ENCODE data around the gene HELZ2. TPM values are rescaled to one million over a fixed set of nuclear protein-coding genes. Genes with fewer than 3 reads are reported as not detected.

HELZ2 gene
- total and polyA plus RNA-seq, 4 experiments from 2014 or later = 2.0 to 45.4 (median 23.0) TPM

- Mint-ChIP-seq H3K9me3 (no peaks in the 10 kb centered on the region), H3K4me3 (peak overlapping the region in 2 of 8 donors; percentile 17 to 25), H3K36me3 (no peaks in the 10 kb centered on the region), H3K27ac (peak overlapping the region in 1 of 7 donors; percentile 80), H3K4me1 (peaks cover 0 to 24% (median 6%) of the 10 kb centered on the region in 4 donors), H3K27me3 (peaks cover 0 to 3% of the 10 kb centered on the region in 2 donors)
- POLR2A ChIA-PET (ENCODE audit: partially characterized antibody) = interaction anchor here (1.0 to 6.6 kb wide), 17 partner anchors 7 to 530 kb away, joined by 3 to 84 read pairs (median 11); partner anchors contain the start of genes ARFRP1, GMEB2, PPDPF and RTEL1
- intact Hi-C loops (cut with micrococcal nuclease) = no loop called here
- H3K9me3 ChIP-seq (ENCODE audit: control insufficient read depth in 1 of 2, low read length in 2 of 2) = no peaks in the 10 kb centered on the region
- no peak overlapping the region for H3K27ac ChIP-seq (ENCODE audit: low read depth, low read length)
- no peaks in the 10 kb centered on the region for H3K27me3 ChIP-seq (ENCODE audit: insufficient read depth, low read length)
- CTCF ChIA-PET (ENCODE audit: partially characterized antibody) = interaction anchor here (0.5 to 3.9 kb wide), 8 partner anchors 15 to 437 kb away, joined by 3 to 33 read pairs (median 10); partner anchors contain the start of genes HELZ2 and TPD52L2
- DNase-seq = peak in 1 of 5 donors; percentile 35
- H3K36me3 ChIP-seq (ENCODE audit: insufficient read depth, low read length) = no peaks in the 10 kb centered on the region
- peaks cover 27% of the 10 kb centered on the region for H3K4me1 ChIP-seq (ENCODE audit: insufficient read depth, low read length)
- no peak overlapping the region for H3K4me3 ChIP-seq (ENCODE audit: low read length in 2 of 2)
These were observed 37.6 kb downstream of the HELZ2 start for GRCh38 chr20:63536241-63536977.

- CTCF ChIA-PET (ENCODE audit: partially characterized antibody) = no interaction called here
- intact Hi-C loops (cut with micrococcal nuclease) = no loop called here
- peaks cover 0 to 3% of the 10 kb centered on the region in 2 donors for H3K27me3 Mint-ChIP-seq
- POLR2A ChIA-PET (ENCODE audit: partially characterized antibody) = interaction anchor here (6.6 kb wide), 1 partner anchor 12 kb away, joined by 84 read pairs; the partner anchor contains the start of gene PPDPF
- DNase-seq = peak in 1 of 5 donors; percentile 51
- Histone ChIP-seq H3K4me3 (ENCODE audit: low read length in 2 of 2) (no peak overlapping the region), H3K36me3 (ENCODE audit: insufficient read depth, low read length) (no peaks in the 10 kb centered on the region), H3K27ac (ENCODE audit: low read depth, low read length) (no peak overlapping the region), H3K4me1 (ENCODE audit: insufficient read depth, low read length) (peaks cover 27% of the 10 kb centered on the region), H3K9me3 (ENCODE audit: control insufficient read depth in 1 of 2, low read length in 2 of 2) (no peaks in the 10 kb centered on the region), H3K27me3 (ENCODE audit: insufficient read depth, low read length) (no peaks in the 10 kb centered on the region)
- peaks cover 0 to 24% (median 6%) of the 10 kb centered on the region in 4 donors for H3K4me1 Mint-ChIP-seq
- H3K36me3 Mint-ChIP-seq = no peaks in the 10 kb centered on the region
- no peaks in the 10 kb centered on the region for H3K9me3 Mint-ChIP-seq
- H3K27ac Mint-ChIP-seq = peak overlapping the region in 1 of 7 donors; percentile 64
- no peak overlapping the region for H3K4me3 Mint-ChIP-seq
These were observed 39.0 kb downstream of the HELZ2 start for GRCh38 chr20:63534831-63535651.

- H3K4me3 ChIP-seq (ENCODE audit: low read length in 2 of 2) = no peak overlapping the region
- peaks cover 27% of the 10 kb centered on the region for H3K4me1 ChIP-seq (ENCODE audit: insufficient read depth, low read length)
- H3K27me3 Mint-ChIP-seq = peaks cover 0 to 3% of the 10 kb centered on the region in 2 donors
- no peaks in the 10 kb centered on the region for H3K36me3 ChIP-seq (ENCODE audit: insufficient read depth, low read length)
- peaks cover 0 to 24% (median 6%) of the 10 kb centered on the region in 4 donors for H3K4me1 Mint-ChIP-seq
- DNase-seq = peak in 1 of 5 donors; percentile 14
- no peaks in the 10 kb centered on the region for H3K9me3 Mint-ChIP-seq
- no peak overlapping the region for H3K4me3 Mint-ChIP-seq
- CTCF ChIA-PET (ENCODE audit: partially characterized antibody) = no interaction called here
- peak overlapping the region in 1 of 7 donors; percentile 12 for H3K27ac Mint-ChIP-seq
- H3K27me3 ChIP-seq (ENCODE audit: insufficient read depth, low read length) = no peaks in the 10 kb centered on the region
- POLR2A ChIA-PET (ENCODE audit: partially characterized antibody) = interaction anchor here (6.6 kb wide), 1 partner anchor 12 kb away, joined by 84 read pairs; the partner anchor contains the start of gene PPDPF
- intact Hi-C loops (cut with micrococcal nuclease) = no loop called here
- no peaks in the 10 kb centered on the region for H3K36me3 Mint-ChIP-seq
- no peak overlapping the region for H3K27ac ChIP-seq (ENCODE audit: low read depth, low read length)
- H3K9me3 ChIP-seq (ENCODE audit: control insufficient read depth in 1 of 2, low read length in 2 of 2) = no peaks in the 10 kb centered on the region
These were observed 39.6 kb downstream of the HELZ2 start for GRCh38 chr20:63534427-63534830.

GRCh38 chr20:63533871-63534393, 40.1 kb downstream of the HELZ2 start:
- Mint-ChIP-seq H3K4me3 (no peak overlapping the region), H3K36me3 (no peaks in the 10 kb centered on the region), H3K27ac (no peak overlapping the region), H3K9me3 (no peaks in the 10 kb centered on the region), H3K27me3 (peaks cover 0 to 3% of the 10 kb centered on the region in 2 donors), H3K4me1 (peaks cover 2 to 24% (median 6%) of the 10 kb centered on the region in 4 donors)
- Histone ChIP-seq H3K4me1 (ENCODE audit: insufficient read depth, low read length) (peaks cover 24% of the 10 kb centered on the region), H3K4me3 (ENCODE audit: low read length in 2 of 2) (no peak overlapping the region), H3K9me3 (ENCODE audit: control insufficient read depth in 1 of 2, low read length in 2 of 2) (no peaks in the 10 kb centered on the region), H3K27ac (ENCODE audit: low read depth, low read length) (no peak overlapping the region), H3K27me3 (ENCODE audit: insufficient read depth, low read length) (no peaks in the 10 kb centered on the region), H3K36me3 (ENCODE audit: insufficient read depth, low read length) (no peaks in the 10 kb centered on the region)
- POLR2A ChIA-PET (ENCODE audit: partially characterized antibody) = interaction anchor here (6.6 kb wide), 1 partner anchor 11 kb away, joined by 84 read pairs; the partner anchor contains the start of gene PPDPF
- CTCF ChIA-PET (ENCODE audit: partially characterized antibody) = no interaction called here
- peak in 1 of 5 donors; percentile 9 for DNase-seq
- intact Hi-C loops (cut with micrococcal nuclease) = no loop called here

- Histone ChIP-seq H3K4me1 (ENCODE audit: insufficient read depth, low read length) (peaks cover 18% of the 10 kb centered on the region), H3K9me3 (ENCODE audit: control insufficient read depth in 1 of 2, low read length in 2 of 2) (no peaks in the 10 kb centered on the region), H3K36me3 (ENCODE audit: insufficient read depth, low read length) (no peaks in the 10 kb centered on the region), H3K27ac (ENCODE audit: low read depth, low read length) (no peak overlapping the region), H3K4me3 (ENCODE audit: low read length in 2 of 2) (no peak overlapping the region), H3K27me3 (ENCODE audit: insufficient read depth, low read length) (no peaks in the 10 kb centered on the region)
- intact Hi-C loops (cut with micrococcal nuclease) = no loop called here
- H3K9me3 Mint-ChIP-seq = no peaks in the 10 kb centered on the region
- POLR2A ChIA-PET (ENCODE audit: partially characterized antibody) = interaction anchor here (0.9 kb wide), 1 partner anchor 13 kb away, joined by 3 read pairs; the partner anchor contains the start of gene PPDPF
- DNase-seq = peak in 1 of 5 donors; percentile 10
- H3K4me3 Mint-ChIP-seq = no peak overlapping the region
- no peaks in the 10 kb centered on the region for H3K36me3 Mint-ChIP-seq
- peaks cover 0 to 3% of the 10 kb centered on the region in 2 donors for H3K27me3 Mint-ChIP-seq
- H3K4me1 Mint-ChIP-seq = peaks cover 5 to 22% (median 7%) of the 10 kb centered on the region in 4 donors
- CTCF ChIA-PET (ENCODE audit: partially characterized antibody) = no interaction called here
- H3K27ac Mint-ChIP-seq = peak overlapping the region in 1 of 7 donors; percentile 32
These were observed 40.7 kb downstream of the HELZ2 start for GRCh38 chr20:63533388-63533787.

- Mint-ChIP-seq H3K36me3 (no peaks in the 10 kb centered on the region), H3K4me3 (no peak overlapping the region), H3K27me3 (peaks cover 0 to 3% of the 10 kb centered on the region in 2 donors), H3K27ac (peak overlapping the region in 1 of 7 donors; percentile 32), H3K9me3 (no peaks in the 10 kb centered on the region), H3K4me1 (peaks cover 5 to 18% (median 7%) of the 10 kb centered on the region in 4 donors)
- ChIA-PET CTCF (ENCODE audit: partially characterized antibody) (no interaction called here), POLR2A (ENCODE audit: partially characterized antibody) (interaction anchor here (0.9 kb wide), 1 partner anchor 12 kb away, joined by 3 read pairs; the partner anchor contains the start of gene PPDPF)
- Histone ChIP-seq H3K36me3 (ENCODE audit: insufficient read depth, low read length) (no peaks in the 10 kb centered on the region), H3K4me3 (ENCODE audit: low read length in 2 of 2) (no peak overlapping the region), H3K9me3 (ENCODE audit: control insufficient read depth in 1 of 2, low read length in 2 of 2) (no peaks in the 10 kb centered on the region), H3K4me1 (ENCODE audit: insufficient read depth, low read length) (peaks cover 10% of the 10 kb centered on the region), H3K27ac (ENCODE audit: low read depth, low read length) (no peak overlapping the region), H3K27me3 (ENCODE audit: insufficient read depth, low read length) (no peaks in the 10 kb centered on the region)
- intact Hi-C loops (cut with micrococcal nuclease) = no loop called here
- peak in 1 of 5 donors; percentile 32 for DNase-seq
These were observed 41.5 kb downstream of the HELZ2 start for GRCh38 chr20:63532449-63532971.

All from CD4-positive, alpha-beta memory T cell (primary cell).